HCEC 1CT (cell line): ENCODE measurements around the gene GUCY2D.
"Not testable (repeated sequence)": the region's sequence is repeated elsewhere in the genome, so short reads cannot be mapped to it uniquely, and the experiment has no call there.

Source experiments
- DNase-seq: peaks from one replicate; pipeline ENCODE4 v3.0.0-alpha.2; 2017

GUCY2D gene

DNA sequence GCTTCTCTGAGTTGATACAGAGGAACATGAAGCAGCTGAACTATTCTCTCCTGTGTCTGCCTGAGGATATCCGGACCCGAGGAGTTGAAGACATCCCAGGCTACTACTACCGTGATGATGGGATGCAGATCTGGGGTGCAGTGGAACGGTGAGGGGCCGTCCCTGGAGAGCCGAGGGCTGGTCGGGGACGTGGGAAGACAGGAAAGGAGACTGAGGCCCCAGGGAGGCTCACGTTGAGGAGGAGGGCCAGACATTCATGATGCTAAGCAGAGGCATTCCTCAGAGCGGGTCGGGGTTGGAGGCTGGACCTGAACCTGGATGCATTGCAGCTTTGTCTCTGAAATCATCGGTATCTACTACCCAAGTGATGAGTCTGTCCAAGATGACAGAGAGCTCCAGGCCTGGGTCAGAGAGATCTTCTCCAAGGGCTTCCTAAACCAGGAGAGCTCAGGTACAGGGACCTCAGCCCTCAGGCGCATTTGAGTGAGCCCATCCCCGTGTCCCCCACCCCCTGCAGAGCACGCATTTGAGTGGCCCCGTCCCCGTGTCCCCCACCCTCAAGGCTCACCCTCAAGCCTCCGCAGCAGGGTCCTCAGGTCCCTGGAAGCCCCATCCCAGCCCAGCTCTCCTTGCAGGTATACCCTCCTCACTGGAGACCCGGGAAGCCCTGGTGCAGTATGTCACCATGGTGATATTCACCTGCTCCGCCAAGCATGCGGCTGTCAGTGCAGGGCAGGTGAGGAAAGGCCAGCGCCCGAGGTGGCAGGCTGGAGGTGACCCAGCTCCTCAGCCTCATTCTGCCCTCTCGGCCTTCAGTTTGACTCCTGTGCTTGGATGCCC is 44.7 kb downstream of the GUCY2D start:
- DNase-seq: no peak

GRCh38 chr17:8047769-8048110 is 45.3 kb downstream of the GUCY2D start:
- DNase-seq: no peak

GRCh38 chr17:8048236-8048635 is 45.8 kb downstream of the GUCY2D start:
- DNase-seq: no peak

DNA sequence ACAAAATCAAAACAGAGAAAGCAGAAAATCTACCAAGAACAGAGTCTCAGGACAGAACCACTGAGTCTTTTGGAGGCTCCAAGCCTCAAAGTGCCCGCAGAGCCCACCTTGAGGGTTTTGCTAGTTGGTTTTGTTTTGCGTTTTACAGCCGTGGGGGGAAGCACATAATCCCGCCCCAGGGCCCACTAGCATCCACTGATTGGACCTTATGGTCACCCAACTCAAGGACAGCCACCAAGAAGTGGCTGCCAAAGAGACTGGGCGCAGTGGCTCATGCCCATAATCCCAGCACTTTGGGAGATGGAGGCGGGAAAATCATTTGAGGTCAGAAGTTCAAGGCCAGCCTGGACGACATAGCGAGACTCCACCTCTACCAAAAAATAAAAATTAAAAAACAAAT is 46.3 kb downstream of the GUCY2D start:
- DNase-seq: no peak

- no peak for DNase-seq
Measured at GRCh38 chr17:8051831-8052230, 49.4 kb downstream of the GUCY2D start.

DNA sequence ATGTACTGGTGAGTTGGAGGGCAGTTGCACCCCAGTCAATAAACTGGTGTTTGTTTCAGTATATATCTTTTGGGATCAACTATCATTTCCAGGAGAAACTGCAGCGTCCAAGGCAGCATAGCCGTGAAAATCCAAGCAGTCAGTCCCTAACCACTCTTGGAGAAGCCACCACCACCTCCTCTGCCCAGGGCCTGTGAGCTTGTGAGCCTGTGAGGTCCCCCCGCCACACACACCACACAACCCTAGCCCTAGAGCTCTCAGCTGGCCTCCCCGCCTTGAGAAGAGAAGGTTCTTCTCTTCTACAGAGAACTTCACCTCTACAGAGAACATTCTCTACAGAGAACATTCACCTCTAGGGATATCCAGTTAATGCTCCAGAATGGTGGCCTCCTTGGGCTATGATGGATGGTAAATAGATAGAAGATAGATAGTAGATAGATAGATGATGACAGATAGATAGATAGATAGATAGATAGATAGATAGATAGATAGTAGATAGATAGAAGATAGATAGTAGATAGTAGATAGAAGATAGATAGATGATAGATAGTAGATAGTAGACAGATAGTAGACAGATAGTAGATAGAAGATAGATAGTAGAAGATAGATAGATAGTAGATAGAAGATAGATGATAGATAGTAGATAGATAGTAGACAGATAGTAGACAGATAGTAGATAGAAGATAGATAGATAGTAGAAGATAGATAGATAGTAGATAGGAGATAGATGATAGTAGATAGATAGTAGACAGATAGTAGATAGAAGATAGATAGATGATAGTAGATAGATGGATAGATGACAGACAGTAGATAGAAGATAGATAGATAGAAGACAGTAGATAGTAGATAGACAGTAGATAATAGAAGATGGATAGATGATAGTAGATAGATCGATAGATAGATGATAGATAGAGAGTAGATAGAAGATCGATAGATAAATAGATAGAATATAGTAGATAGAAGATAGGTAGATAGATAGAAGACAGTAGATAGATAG is 50.1 kb downstream of the GUCY2D start:
- no peak for DNase-seq

- no peak for DNase-seq
Measured at GRCh38 chr17:8053600-8053999, 51.2 kb downstream of the GUCY2D start.

GRCh38 chr17:8055851-8056231 is 53.4 kb downstream of the GUCY2D start:
- no peak for DNase-seq

DNA sequence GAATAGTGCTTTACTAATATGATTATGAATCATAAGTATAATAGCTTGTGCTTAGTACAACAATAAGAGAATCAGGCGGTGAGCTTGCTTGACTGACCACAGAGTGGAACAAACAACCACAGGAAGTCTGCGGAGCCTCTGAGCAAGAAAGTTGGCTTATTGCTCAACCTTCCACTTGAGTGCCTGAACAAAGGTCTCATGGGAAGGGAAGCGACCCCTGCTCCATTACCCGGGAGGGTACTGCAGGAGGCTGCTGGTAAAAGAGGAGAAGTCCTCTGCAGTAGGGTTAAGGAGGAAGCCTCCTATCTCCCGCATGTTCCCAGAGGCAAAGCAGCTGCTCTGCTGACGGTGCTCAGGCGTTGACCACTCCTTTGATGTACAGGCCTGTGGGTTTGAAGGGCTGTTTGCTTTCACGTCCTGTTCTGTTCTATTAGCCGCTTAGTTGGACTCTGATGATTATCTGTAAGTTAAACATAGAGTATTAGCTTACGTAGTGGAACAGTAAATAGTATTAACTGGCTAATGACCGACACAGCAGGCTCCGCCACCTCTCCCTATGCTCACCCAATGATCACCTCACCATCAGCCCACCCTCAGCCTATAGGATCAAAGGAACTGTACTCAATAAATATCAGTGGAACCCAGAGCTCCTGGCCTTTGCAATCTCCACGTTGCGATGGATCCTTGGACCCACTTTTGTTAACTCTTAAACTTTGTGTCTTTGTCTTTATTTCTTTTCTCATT is 54.0 kb downstream of the GUCY2D start:
- DNase-seq: peak; percentile 75

GRCh38 chr17:8056976-8057625 is 54.7 kb downstream of the GUCY2D start:
- DNase-seq: no peak

DNA sequence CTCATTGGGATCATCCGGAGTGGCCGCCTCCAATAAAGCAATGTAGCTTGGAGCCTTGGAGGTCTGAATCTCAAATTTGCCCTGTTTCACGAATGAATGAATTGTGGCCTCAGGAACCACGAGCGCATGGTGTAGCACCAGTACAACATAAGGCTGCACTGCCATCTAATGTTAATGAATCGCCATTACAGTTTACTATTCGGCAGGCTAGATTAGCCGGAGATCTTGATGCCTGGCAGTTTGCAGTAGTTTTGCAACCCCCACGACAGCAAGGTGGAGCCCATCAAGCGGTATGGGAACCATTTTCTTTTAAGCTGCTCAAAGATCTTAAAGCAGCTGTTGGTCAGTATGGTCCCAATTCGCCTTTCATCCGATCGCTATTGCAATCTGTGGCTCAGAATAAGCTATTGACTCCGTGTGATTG is 55.3 kb downstream of the GUCY2D start:
- DNase-seq: peak; percentile 73

DNA sequence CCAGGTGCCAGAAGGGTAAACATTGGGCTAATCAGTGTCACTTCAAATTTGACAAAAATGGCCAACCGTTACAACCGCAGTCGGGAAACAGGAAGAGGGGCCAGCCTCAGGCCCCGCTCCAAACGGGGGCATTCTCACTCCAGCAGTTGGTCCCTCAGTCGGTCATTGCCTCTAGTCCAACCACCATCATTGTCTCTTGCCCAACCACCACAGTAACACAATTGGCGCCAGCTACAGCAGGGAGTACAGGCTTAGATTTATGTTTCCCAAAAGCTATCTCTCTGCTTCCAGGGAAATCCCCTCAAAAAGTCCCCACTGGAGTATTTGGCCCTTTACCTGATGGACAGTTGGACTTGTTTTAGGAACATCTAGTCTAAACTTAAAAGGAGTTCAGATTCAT is 56.7 kb downstream of the GUCY2D start:
- no peak for DNase-seq

- peak; percentile 42 for DNase-seq
Measured at GRCh38 chr17:8060274-8060673, 57.9 kb downstream of the GUCY2D start.

DNA sequence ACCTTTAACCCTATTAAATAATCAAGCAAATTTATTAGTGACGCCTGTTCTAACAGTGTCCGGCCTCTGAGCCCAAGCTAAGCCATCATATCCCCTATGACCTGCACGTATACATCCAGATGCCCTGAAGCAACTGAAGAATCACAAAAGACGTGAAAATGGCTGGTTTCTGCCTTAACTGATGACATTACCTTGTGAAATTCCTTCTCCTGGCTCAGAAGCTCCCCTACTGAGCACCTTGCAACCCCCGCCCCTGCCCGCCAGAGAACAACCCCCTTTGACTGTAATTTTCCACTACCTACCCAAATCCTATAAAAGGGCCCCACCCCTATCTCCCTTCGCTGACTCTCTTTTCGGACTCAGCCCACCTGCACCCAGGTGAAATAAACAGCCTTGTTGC is 59.4 kb downstream of the GUCY2D start:
- DNase-seq: not testable (repeated sequence)

DNA sequence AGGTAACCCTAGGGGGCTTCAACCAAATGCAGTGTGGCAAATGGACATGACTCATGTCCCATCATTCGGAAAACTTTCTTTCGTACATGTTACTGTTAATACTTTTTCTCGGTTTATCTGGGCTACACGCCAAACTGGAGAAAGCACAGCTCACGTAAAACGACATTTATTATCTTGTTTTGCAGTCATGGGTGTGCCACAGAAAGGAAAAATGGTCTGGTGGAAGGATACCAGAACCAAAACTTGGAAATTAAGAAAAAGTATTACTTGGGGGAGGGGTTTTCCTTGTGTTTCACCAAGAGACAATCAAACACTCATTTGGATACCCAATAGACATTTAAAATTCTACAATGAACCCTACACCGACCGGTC is 60.0 kb downstream of the GUCY2D start:
- DNase-seq: no peak

DNA sequence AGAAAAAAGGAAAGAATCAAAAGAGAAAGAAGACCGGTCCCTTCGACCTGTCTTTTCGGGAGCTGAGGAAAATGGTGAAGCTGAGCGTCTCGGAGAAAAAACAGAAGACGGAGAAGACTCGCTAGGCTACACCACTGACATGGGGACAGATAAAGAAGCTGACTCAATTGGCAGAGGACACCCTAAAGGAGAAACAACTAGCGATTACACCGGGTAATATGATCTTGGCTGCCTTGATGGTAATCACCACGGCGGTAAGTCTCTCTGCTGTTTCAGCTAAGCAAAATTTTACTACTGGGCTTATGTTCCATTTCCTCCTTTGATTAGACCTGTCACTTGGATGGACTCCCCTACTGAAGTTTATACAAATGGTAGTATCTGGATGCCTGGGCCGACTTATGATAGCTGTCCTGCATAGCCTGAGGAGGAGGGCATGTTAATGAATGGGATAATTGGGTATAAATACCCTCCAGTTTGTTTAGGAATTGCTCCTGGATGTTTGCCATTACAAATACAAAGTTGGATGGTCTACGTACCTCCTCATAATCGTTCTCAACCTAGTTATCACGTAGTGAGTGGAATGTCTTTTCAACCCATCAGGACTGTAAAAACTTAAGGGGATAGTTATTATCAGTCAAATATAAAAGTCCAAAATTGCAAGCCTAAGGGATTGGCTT is 60.5 kb downstream of the GUCY2D start:
- DNase-seq: no peak

- DNase-seq: no peak
Measured at GRCh38 chr17:8063761-8064534, 61.5 kb downstream of the GUCY2D start.

DNA sequence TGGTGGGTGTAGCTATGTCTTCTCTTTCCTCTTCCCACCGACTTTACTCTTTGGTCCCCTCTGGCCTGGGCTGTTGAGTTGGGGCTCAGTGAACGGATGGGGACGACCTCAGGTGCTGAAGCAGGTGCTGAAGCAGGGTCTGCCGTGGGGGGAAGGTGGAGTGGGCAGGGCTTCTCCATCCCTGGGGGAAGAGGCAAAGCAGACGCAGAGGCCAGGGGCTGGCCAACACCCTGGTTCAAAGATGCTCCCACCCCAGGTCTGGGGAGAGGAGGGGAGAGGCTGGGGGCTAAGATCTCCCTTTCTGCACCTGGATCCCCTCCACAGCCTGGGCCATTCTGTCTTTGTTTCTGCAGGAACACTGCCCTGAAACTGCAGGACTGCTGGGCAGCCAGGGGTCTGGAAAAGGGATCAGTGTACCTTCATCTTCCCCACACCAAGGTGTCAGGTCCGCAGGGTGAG is 62.2 kb downstream of the GUCY2D start:
- no peak for DNase-seq

GRCh38 chr17:8066841-8067775 is 64.7 kb downstream of the GUCY2D start:
- no peak for DNase-seq

DNA sequence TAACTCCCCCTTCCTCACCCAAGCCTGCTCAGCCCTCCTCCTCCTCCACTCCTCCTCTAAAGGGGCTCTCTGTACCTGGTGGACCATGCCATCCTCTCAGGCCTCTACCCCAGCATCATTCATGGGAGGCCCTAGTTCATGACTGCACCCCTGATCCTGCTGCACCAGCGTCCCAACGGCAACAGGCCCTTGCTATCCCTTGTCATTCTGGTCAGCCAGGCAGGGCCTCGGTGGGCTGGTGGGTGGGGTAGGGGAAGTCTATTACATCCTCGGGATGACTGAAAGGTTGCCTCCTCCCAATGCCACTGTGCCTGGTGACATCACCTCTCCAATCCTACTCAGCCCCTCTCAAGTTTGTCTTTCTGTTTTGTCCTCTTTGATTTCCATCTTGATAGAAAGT is 65.4 kb downstream of the GUCY2D start:
- DNase-seq: no peak
